Neural cell (in vitro differentiated cells): ENCODE measurements around the gene TRPM3. TPM values are rescaled to one million over a fixed set of nuclear protein-coding genes. Genes with fewer than 3 reads are reported as not detected.

Experiments used
- H2AFZ ChIP-seq: fragments of 200-600, 300-800 bp; sonication (generic), shearing (Covaris generic); 2 replicates; pipeline ENCODE4 v1.6.0; 2014; ENCODE audit warnings: low read depth, mild to moderate bottlenecking, antibody characterized with exemption, low read length, moderate library complexity
- H3F3A ChIP-seq: fragments of 200-600 bp; shearing (Covaris generic); 2 replicates; pipeline ENCODE4 v1.6.1; 2016; ENCODE audit warnings: mild to moderate bottlenecking, moderate library complexity, mixed read lengths, antibody characterized with exemption, low read length; ENCODE audit not compliant: insufficient read depth, poor library complexity, severe bottlenecking
- H3K27ac ChIP-seq: fragments of 200-600, 300-800 bp; sonication (generic), shearing (Covaris generic); 2 replicates; pipeline ENCODE4 v1.5.1; 2014; ENCODE audit warnings: mild to moderate bottlenecking, low read length, moderate library complexity
- H3K27me3 ChIP-seq: fragments of 300-800, 200-600 bp; sonication (generic), shearing (Covaris generic); 2 replicates; pipeline ENCODE4 v1.6.0; 2014; ENCODE audit warnings: mild to moderate bottlenecking, low read depth, low read length, moderate library complexity; ENCODE audit not compliant: insufficient read depth
- H3K36me3 ChIP-seq: fragments of 300-800, 200-600 bp; sonication (generic), shearing (Covaris generic); 2 replicates; pipeline ENCODE4 v1.5.1; 2014; ENCODE audit warnings: mild to moderate bottlenecking, antibody characterized with exemption, low read length, moderate library complexity; ENCODE audit not compliant: insufficient read depth
- H3K4me2 ChIP-seq: fragments of 300-800, 200-600 bp; sonication (generic), shearing (Covaris generic); 2 replicates; pipeline ENCODE4 v1.6.0; 2014; ENCODE audit warnings: mild to moderate bottlenecking, low read length
- H3K4me3 ChIP-seq: fragments of 300-800, 200-600 bp; sonication (generic), shearing (Covaris generic); 2 replicates; pipeline ENCODE4 v1.5.1; 2014; ENCODE audit warnings: mild to moderate bottlenecking, low read length, moderate library complexity
- H3K79me2 ChIP-seq: fragments of 200-600 bp; shearing (Covaris generic); replicated peaks from 2 replicates; pipeline ENCODE4 v1.6.0; 2014; ENCODE audit warnings: mild to moderate bottlenecking, low read length, moderate library complexity; ENCODE audit not compliant: insufficient read depth
- H3K9ac ChIP-seq: fragments of 300-800, 200-600 bp; sonication (generic), shearing (Covaris generic); 2 replicates; pipeline ENCODE4 v1.6.1; 2016; ENCODE audit warnings: mild to moderate bottlenecking, low read length, mixed read lengths
- H3K9me2 ChIP-seq: fragments of 200-600 bp; shearing (Covaris generic); 2 replicates; pipeline ENCODE4 v1.6.1; 2016; ENCODE audit warnings: mild to moderate bottlenecking, low read length, mixed read lengths; ENCODE audit not compliant: insufficient read depth
- H3K9me3 ChIP-seq: fragments of 200-600, 300-800 bp; sonication (generic), shearing (Covaris generic); 2 replicates; pipeline ENCODE4 v1.6.1; 2016; ENCODE audit warnings: mild to moderate bottlenecking, mixed run types, low read length, moderate library complexity, mixed read lengths
- H4K20me1 ChIP-seq: fragments of 200-600 bp; shearing (Covaris generic); 2 replicates; pipeline ENCODE4 v1.6.1; 2016; ENCODE audit warnings: mild to moderate bottlenecking, mixed run types; ENCODE audit not compliant: insufficient read depth
- CTCF ChIP-seq: fragments of 450-650 bp; IDR thresholded peaks from 2 replicates; pipeline ENCODE4 v1.5.1; 2014; ENCODE audit warnings: antibody characterized with exemption, mild to moderate bottlenecking, moderate library complexity; ENCODE audit not compliant: poor library complexity, severe bottlenecking
- EP300 ChIP-seq: fragments of 450-650 bp; conservative IDR thresholded peaks from 2 replicates; pipeline ENCODE4 v1.6.1; 2014; ENCODE audit warnings: antibody characterized with exemption, mild to moderate bottlenecking, moderate library complexity; ENCODE audit not compliant: poor library complexity, severe bottlenecking
- EZH2 ChIP-seq: fragments of 200-600, 300-800 bp; shearing (Covaris generic), sonication (generic); IDR thresholded peaks from 2 replicates; pipeline ENCODE4 v1.6.1; 2014; ENCODE audit warnings: antibody characterized with exemption, low read length, borderline replicate concordance, mild to moderate bottlenecking; ENCODE audit not compliant: insufficient read depth, poor library complexity, severe bottlenecking
- MXI1 ChIP-seq: fragments of 450-650 bp; conservative IDR thresholded peaks from 2 replicates; pipeline ENCODE4 v1.6.1; 2014; ENCODE audit warnings: antibody characterized with exemption, mild to moderate bottlenecking; ENCODE audit not compliant: poor library complexity, severe bottlenecking
- POLR2AphosphoS5 ChIP-seq: IDR thresholded peaks from 2 replicates; pipeline ENCODE4 v1.6.1; 2012
- RAD21 ChIP-seq: fragments of 450-650 bp; conservative IDR thresholded peaks from 2 replicates; pipeline ENCODE4 v1.6.1; 2014; ENCODE audit warnings: antibody characterized with exemption, mild to moderate bottlenecking, moderate library complexity
- REST ChIP-seq: IDR thresholded peaks from 2 replicates; pipeline ENCODE4 v1.6.1; 2012; ENCODE audit warnings: borderline replicate concordance
- SMC3 ChIP-seq: fragments of 450-650 bp; conservative IDR thresholded peaks from 2 replicates; pipeline ENCODE4 v1.6.1; 2014; ENCODE audit warnings: antibody characterized with exemption, mild to moderate bottlenecking, moderate library complexity; ENCODE audit not compliant: poor library complexity
- TAF1 ChIP-seq: IDR thresholded peaks from 2 replicates; pipeline ENCODE4 v1.6.1; 2012; ENCODE audit warnings: low read depth
- polyA plus RNA-seq: library from polyadenylated mRNA; depleted of rRNA; stranded (reverse); fragments of >200 nt; gene quantifications from 2 replicates; pipeline ENCODE4 v1.2.3, GENCODE V29; 2014

The TRPM3 gene
- polyA plus RNA-seq, 1 donor from 2014 or later, result 1.3 TPM

- Histone ChIP-seq H3K9ac (no peak overlapping the region), H4K20me1 (no peaks in the 10 kb centered on the region), H3K9me3 (no peaks in the 10 kb centered on the region), H3K27me3 (no peaks in the 10 kb centered on the region), H3K79me2 (no peaks in the 10 kb centered on the region), H2AFZ (no peak overlapping the region), H3F3A (no peaks in the 10 kb centered on the region), H3K4me2 (no peak overlapping the region), H3K27ac (no peak overlapping the region), H3K36me3 (no peaks in the 10 kb centered on the region), H3K4me3 (no peak overlapping the region), H3K9me2 (no peaks in the 10 kb centered on the region)
- TF ChIP-seq EZH2 (no peak), EP300 (no peak), SMC3 (no peak), REST (no peak), TAF1 (no peak), MXI1 (no peak), CTCF (no peak), RAD21 (no peak), POLR2AphosphoS5 (no peak)
These were observed 452.7 kb downstream of the TRPM3 start for GRCh38 chr9:70668751-70669150.

GRCh38 chr9:70658765-70659164 lies 462.7 kb downstream of the TRPM3 start:
- no peaks in the 10 kb centered on the region for H3K9me2 ChIP-seq
- H3K4me3 ChIP-seq, result no peak overlapping the region
- H4K20me1 ChIP-seq, result no peaks in the 10 kb centered on the region
- TF ChIP-seq SMC3 (no peak), TAF1 (no peak), CTCF (no peak), RAD21 (no peak), POLR2AphosphoS5 (no peak), REST (no peak), EP300 (no peak), MXI1 (no peak), EZH2 (no peak)
- H3F3A ChIP-seq, result no peaks in the 10 kb centered on the region
- no peaks in the 10 kb centered on the region for H3K9me3 ChIP-seq
- no peak overlapping the region for H3K4me2 ChIP-seq
- no peak overlapping the region for H3K27ac ChIP-seq
- H3K79me2 ChIP-seq, result no peaks in the 10 kb centered on the region
- H3K36me3 ChIP-seq, result no peaks in the 10 kb centered on the region
- no peaks in the 10 kb centered on the region for H3K27me3 ChIP-seq
- no peak overlapping the region for H3K9ac ChIP-seq
- no peak overlapping the region for H2AFZ ChIP-seq
